Measurements from ENCODE around the gene DTWD2.

GRCh38 chr5:118844351-118844750, 144.0 kb downstream of the DTWD2 start:
- TF ChIP-seq CTCF (IDR thresholded peaks at IDR 0.05) (no peak), POLR2A (IDR thresholded peaks at IDR 0.05) (no peak), EP300 (IDR thresholded peaks at IDR 0.05) (no peak)

Data from gastroesophageal sphincter (tissue), 3 donors.